Prostate gland (tissue), 2 donors: ENCODE data around the gene TSC22D4. TPM values are rescaled to one million over a fixed set of nuclear protein-coding genes. Genes with fewer than 3 reads are reported as not detected.

Experiments used
- DNase-seq: peaks from one replicate; pipeline ENCODE4 v3.0.0-alpha.2; 2019; ENCODE audit warnings: low spot score
- H3K27ac ChIP-seq, 2 donors: fragments of 200-600 bp; sonication (generic); 2 replicates each; pipeline ENCODE4 v1.5.1; 2017 to 2019
- H3K27me3 ChIP-seq: fragments of 200-600 bp; sonication (generic); replicated peaks from 2 replicates; pipeline ENCODE4 v1.5.1; 2019; ENCODE audit not compliant: insufficient read depth
- H3K36me3 ChIP-seq, 2 donors: fragments of 200-600 bp; sonication (generic); 1 replicate in 1 of 2; 2 replicates in 1 of 2; pipeline versions ENCODE4 v1.5.1 to v1.8.1; 2017 to 2019
- H3K4me1 ChIP-seq: fragments of 200-600 bp; sonication (generic); replicated peaks from 2 replicates; pipeline ENCODE4 v1.5.1; 2019
- H3K4me3 ChIP-seq, 2 donors: fragments of 200-600 bp; sonication (generic); 2 replicates each; pipeline ENCODE4 v1.5.1; 2017 to 2019
- H3K9me3 ChIP-seq: fragments of 200-600 bp; sonication (generic); 2 replicates; pipeline ENCODE4 v1.5.1; 2017
- POLR2A ChIP-seq: fragments of 450-650 bp; IDR thresholded peaks from one replicate; pipeline ENCODE4 v1.6.1; 2016; ENCODE audit warnings: antibody characterized with exemption, mild to moderate bottlenecking
- POLR2AphosphoS5 ChIP-seq: sonication (generic); formaldehyde crosslinking; IDR thresholded peaks from one replicate; pipeline ENCODE4 v1.6.1; 2017; ENCODE audit warnings: antibody characterized with exemption
- WGBS: methylation state at CpG from one replicate; pipeline ENCODE4 v1.1.5; 2018; 5-methylcytosine and 5-hydroxymethylcytosine counted together
- intact Hi-C: fragments of 100-400 bp; cut with DNase I; formaldehyde crosslinking; loops from one replicate; pipeline ENCODE4 v1.14.2; 2022
- total RNA-seq, 2 donors: library from RNA; depleted of rRNA; stranded (reverse); fragments of >200 nt; gene quantifications; one replicate each; pipeline ENCODE4 v1.1.0, GENCODE V29; 2016
- TF ChIP-seq, protein P1 (sequence below), 4 experiments: fragments of 200-600 bp in 2 of 4; fragments of 450-650 bp in 2 of 4; sonication (generic) in 2 of 4; IDR thresholded peaks; 1 replicate in 3 of 4; 2 replicates in 1 of 4; pipeline ENCODE4 v1.5.1; 2016 to 2019; ENCODE audit warnings: antibody characterized with exemption in 4 of 4, mild to moderate bottlenecking in 2 of 4, moderate library complexity in 2 of 4

The TSC22D4 gene
- total RNA-seq, 2 donors from 2014 or later, result 77.6 to 152 TPM

DNA sequence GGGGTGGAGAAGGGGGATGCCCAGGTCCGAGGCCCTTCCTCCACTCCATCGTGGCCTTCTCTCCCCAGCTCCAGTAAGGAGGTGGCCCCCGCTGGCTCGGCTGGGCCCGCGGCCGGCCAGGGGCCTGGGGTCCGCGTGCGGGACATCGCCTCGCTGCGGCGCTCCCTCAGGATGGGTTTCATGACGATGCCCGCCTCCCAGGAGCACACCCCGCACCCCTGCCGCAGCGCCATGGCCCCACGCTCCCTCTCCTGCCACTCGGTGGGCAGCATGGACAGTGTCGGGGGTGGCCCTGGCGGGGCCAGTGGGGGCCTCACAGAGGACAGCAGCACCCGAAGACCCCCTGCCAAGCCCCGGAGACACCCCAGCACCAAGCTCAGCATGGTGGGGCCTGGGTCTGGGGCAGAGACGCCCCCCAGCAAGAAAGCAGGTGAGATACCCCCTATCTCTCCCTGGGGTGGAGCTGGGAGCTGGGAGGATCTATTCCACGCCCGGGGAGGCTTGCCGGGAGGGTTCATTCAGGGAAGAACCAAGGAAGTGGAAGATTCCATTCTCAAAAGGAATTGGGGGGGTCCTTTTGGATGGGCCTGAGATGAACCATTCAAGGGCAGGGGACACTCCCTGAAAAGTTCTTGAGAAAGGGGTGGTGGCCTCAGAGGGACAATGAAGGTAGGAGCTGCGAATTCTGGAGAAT is 7.9 kb upstream of the TSC22D4 start:
- intact Hi-C loops, result no loop called here
- Histone ChIP-seq H3K27ac (no peak overlapping the region), H3K36me3 (no peaks in the 10 kb centered on the region), H3K4me1 (peaks cover 9% of the 10 kb centered on the region), H3K27me3 (no peaks in the 10 kb centered on the region), H3K4me3 (no peak overlapping the region), H3K9me3 (no peaks in the 10 kb centered on the region)
- TF ChIP-seq POLR2A, result no peak
- DNase-seq, result no peak
- WGBS, result 88% methylated on average over 30 of the region's 30 CpGs

DNA sequence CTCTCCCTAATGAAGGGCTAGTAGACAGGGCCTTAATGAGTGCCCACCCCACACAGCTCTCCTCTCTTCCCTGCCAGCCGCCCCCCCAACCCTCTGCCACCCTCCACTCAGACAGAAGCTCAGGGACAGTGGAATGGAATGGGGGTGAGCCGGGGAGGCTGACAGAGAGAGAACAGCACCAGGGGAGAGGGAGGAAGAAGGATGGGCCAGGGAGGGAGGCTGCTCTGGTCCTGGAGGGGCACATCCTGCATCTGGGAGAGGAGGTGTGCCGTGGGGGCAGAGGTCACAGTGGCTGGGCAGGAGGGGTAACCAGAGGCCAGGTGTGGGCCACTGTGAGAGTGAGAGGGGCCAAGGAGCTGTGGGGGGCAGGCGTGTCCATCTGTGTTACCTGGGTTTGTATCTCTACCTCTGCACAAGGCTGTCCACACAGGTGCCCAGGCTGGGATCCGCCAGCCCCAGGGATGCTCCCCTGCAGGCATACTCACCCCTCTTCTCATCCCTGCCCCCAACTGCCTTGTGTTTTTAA is 7.2 kb upstream of the TSC22D4 start:
- TF ChIP-seq POLR2AphosphoS5 (no peak), POLR2A (no peak)
- TF ChIP-seq, protein P1, sequence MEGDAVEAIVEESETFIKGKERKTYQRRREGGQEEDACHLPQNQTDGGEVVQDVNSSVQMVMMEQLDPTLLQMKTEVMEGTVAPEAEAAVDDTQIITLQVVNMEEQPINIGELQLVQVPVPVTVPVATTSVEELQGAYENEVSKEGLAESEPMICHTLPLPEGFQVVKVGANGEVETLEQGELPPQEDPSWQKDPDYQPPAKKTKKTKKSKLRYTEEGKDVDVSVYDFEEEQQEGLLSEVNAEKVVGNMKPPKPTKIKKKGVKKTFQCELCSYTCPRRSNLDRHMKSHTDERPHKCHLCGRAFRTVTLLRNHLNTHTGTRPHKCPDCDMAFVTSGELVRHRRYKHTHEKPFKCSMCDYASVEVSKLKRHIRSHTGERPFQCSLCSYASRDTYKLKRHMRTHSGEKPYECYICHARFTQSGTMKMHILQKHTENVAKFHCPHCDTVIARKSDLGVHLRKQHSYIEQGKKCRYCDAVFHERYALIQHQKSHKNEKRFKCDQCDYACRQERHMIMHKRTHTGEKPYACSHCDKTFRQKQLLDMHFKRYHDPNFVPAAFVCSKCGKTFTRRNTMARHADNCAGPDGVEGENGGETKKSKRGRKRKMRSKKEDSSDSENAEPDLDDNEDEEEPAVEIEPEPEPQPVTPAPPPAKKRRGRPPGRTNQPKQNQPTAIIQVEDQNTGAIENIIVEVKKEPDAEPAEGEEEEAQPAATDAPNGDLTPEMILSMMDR (IDR thresholded peaks at IDR 0.05), result no peak
- WGBS, result 96% methylated on average over 5 of the region's 5 CpGs
- peaks cover 9% of the 10 kb centered on the region for H3K4me1 ChIP-seq
- no peaks in the 10 kb centered on the region for H3K27me3 ChIP-seq
- intact Hi-C loops, result no loop called here
- DNase-seq, result no peak
- H3K4me3 ChIP-seq, result no peak overlapping the region
- H3K27ac ChIP-seq, result no peak overlapping the region
- H3K9me3 ChIP-seq, result no peaks in the 10 kb centered on the region
- H3K36me3 ChIP-seq, result no peaks in the 10 kb centered on the region

DNA sequence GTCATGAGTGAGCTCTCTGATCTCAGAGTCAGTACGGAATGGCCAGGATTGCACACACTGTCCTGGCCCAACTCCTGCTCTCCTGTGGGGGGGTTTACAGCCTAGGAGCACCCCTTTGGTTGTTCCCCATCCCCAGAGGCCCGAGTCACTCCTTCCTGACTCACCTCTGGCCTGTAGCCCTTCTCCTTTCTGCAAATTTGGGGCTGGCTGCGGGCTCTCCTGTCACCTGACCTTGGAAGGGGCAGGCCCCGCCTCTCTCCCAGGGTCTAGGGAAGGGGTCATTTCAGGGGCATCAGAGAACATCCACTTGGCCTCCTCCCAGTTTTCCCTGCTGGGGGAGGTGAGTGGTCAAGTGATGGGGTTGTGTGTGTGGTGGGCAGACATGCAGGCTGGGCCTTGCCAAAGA is 6.5 kb upstream of the TSC22D4 start:
- no peak for DNase-seq
- H3K4me1 ChIP-seq, result peaks cover 9% of the 10 kb centered on the region
- intact Hi-C loops, result no loop called here
- H3K27ac ChIP-seq, result no peak overlapping the region
- no peak overlapping the region for H3K4me3 ChIP-seq
- no peaks in the 10 kb centered on the region for H3K36me3 ChIP-seq
- WGBS, result 73% methylated on average over 4 of the region's 4 CpGs
- TF ChIP-seq POLR2A (no peak), POLR2AphosphoS5 (no peak)
- TF ChIP-seq, protein P1 (IDR thresholded peaks at IDR 0.05), result no peak
- no peaks in the 10 kb centered on the region for H3K27me3 ChIP-seq
- no peaks in the 10 kb centered on the region for H3K9me3 ChIP-seq

DNA sequence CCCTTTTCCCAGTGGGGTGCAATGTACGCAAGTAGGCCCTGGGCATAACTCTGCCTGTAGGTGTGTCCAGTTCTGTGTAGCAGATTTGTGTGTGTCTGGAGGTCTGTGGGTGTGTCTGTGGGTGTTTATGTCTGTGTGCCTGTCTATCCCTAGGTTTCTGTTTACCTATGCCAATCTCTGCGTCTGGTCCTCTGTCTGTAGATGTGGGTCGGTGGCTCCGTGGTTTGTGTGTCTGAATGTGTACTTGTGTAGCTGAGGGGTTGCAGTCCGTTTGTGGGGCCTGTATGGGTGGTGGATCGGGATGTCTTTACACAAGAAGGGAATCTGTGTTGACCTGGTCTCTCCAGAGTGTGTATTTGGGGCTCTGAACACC is 5.6 kb upstream of the TSC22D4 start:
- Histone ChIP-seq H3K4me3 (no peak overlapping the region), H3K4me1 (peaks cover 9% of the 10 kb centered on the region), H3K36me3 (no peaks in the 10 kb centered on the region)

DNA sequence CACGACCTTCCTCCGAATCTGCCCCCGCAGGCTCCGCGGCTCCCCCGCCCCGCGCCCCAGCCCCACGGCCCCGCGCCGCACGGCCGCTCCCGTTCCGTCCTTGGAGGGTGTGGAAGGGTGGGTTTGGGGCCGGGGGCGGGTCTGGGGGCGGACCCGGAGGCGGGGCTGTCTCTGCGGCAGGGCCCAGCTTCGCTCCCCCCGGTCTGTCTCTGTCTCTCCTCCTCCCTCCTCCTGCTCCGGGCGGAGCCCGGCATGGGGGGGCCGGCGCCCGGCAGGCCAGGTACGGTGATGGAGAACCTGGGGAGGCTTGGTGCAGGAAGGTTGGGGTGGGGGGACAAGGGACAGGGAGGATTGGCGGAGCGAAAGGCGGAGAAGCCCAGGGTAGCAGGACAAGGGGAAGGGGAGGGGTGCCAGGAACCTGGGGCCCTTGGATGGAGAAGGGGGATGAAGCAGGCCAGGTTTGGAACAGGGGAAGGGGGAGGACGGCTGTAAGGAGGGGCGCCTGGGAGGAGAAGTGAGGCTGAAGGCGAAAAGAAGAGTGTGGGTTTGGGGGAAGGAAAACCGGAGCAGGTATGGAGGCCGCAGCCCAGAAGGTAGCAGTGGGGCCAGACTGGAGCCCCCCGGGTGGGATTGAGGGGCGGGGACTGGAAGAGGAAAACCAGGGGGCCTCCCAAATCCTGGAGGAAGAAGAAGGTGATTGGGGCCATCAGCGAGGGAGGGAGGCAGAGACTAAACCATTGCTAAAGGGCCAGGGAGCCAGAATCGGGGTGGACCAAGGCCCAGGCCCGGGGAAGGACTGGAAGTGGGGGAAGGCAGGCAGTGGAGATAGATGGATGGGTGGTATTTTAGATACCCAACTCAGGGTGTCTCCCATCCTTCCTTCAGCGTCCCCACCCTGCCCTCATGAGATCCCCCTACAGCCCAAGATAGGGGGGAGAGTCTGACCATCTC is 5.0 kb upstream of the TSC22D4 start, which contains the start of gene NYAP1:
Gene NYAP1, plus strand, starts transcription at position 206 of the 951 bp plus-strand sequence. CDS start 1,385 bp downstream, outside the sequence.
- peak within 1 kb of the TSS; percentile 58 to 78 for H3K4me3 ChIP-seq
- no peaks in the 10 kb centered on the region for H3K27me3 ChIP-seq
- 17% methylated on average over 37 of the region's 45 CpGs for WGBS
- H3K36me3 ChIP-seq, result no peaks in the 10 kb centered on the region
- peak within 1 kb of the TSS; percentile 53 to 76 for H3K27ac ChIP-seq
- intact Hi-C loops, result no loop called here
- peak; percentile 67 for DNase-seq
- TF ChIP-seq POLR2A, result no peak
- TF ChIP-seq, protein P1 (IDR thresholded peaks at IDR 0.05), result no peak
- TF ChIP-seq POLR2AphosphoS5, result no peak
- no peaks in the 10 kb centered on the region for H3K9me3 ChIP-seq
- peaks cover 9% of the 10 kb centered on the region for H3K4me1 ChIP-seq

More for the DNA sequence above, 5.6 kb upstream of the TSC22D4 start:
- no peaks in the 10 kb centered on the region for H3K27me3 ChIP-seq
- DNase-seq, result no peak
- WGBS, result 83% methylated on average over 6 of the region's 6 CpGs
- TF ChIP-seq, protein P1 (IDR thresholded peaks at IDR 0.05), result no peak
- TF ChIP-seq POLR2A (no peak), POLR2AphosphoS5 (no peak)
- no peaks in the 10 kb centered on the region for H3K9me3 ChIP-seq
- H3K27ac ChIP-seq, result no peak overlapping the region
- intact Hi-C loops, result no loop called here
